ENCODE data around the gene NUP98.

Gene NUP98

DNA sequence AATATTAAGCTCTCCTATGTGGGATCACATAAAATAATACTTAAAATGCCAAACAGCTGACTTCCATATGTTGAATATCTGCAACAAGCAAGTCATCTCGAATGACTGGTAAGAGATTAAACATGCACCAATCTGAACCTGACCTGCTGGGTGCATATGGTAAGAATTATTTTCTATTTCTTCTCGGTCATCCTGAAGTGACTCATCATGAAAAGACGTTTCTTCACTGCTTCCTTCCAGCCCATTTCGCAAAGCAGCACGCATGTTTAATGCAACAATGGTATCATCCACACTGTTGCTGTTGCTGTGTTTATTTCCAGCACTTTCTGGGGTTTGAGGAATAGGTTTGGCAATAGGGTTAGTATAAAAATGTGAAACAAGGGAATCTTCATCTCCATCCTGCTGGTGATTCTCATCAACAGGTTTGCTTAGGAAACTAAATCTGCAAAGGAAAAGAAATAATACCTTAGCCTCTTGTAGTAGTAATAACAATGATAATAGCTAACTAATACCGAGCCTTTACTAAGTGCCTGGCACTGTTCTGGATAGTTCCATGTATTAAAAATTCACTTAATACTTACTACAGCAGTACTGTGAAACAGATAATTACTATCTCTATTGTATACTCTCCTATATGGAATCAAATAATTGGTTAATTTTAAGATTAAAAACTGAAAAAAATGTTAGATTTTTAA, 74.2 kb downstream of the NUP98 start:
- no peak for TF ChIP-seq CTCF (conservative IDR thresholded peaks at IDR 0.05)
- H3K27ac ChIP-seq = no peak overlapping the region

GRCh38 chr11:3722100-3722499, 75.3 kb downstream of the NUP98 start:
- no peak overlapping the region for H3K27ac ChIP-seq

GRCh38 chr11:3720997-3721396, 76.4 kb downstream of the NUP98 start:
- no peak for TF ChIP-seq CTCF (conservative IDR thresholded peaks at IDR 0.05)
- H3K27ac ChIP-seq = no peak overlapping the region

More at GRCh38 chr11:3722100-3722499, 75.3 kb downstream of the NUP98 start:
- no peak for TF ChIP-seq CTCF (conservative IDR thresholded peaks at IDR 0.05)

DNA sequence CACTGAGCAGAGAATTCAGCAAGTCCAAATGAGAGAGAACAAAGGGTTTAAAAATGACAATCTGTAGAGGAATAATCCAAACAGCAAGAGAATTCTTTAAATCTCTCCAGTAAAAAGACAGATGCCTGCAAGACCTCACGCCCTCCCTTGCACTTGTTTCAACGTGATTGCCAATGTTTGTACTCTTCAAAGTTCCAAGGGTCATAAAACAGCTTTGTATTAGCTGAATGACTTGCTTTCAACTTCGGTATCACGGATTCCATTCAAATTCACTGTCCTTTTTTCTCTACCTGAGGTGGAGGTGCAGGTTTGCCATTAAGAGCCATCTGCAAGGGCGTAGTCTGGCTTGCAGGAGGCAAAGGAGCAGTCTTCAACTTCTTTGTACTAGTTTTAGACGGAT, 85.1 kb downstream of the NUP98 start:
- H3K27ac ChIP-seq = no peak overlapping the region
- no peak for TF ChIP-seq CTCF (conservative IDR thresholded peaks at IDR 0.05)

DNA sequence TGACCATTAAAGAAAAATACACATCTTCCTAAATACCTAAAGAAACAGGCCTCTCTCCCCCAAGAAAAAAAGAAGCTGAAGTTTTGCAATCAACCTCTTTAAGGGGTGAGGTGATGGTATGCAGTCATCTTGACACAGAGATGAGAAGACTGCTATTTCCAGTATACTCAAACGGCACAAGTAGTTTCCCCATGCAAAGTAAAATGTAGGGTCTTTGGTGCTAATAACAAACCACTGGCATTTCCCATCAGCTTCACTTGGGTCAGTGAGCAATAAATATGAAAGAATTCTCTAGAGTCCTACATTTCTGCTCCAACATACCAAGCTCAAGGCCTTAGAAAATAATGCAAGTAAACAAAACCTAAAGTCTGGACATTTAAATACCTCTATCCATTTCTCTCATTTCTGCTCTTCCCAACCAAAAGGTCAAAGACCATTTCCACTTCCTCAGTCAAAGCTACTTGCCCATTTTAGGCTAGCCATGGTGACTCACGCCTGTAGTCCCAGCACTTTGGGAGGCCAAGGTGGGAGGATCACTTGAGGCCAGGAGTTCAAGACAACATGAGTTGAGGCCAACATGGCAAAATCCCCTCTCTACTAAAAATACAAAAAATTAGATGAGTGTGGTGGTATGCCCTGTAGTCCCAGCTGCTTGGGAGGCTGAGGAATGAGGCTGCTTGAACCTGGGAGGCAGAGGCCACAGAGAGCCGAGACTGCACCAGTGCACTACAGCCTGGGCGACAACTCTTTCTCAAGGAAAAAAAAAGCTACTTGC, 86.7 kb downstream of the NUP98 start:
- no peak for TF ChIP-seq CTCF (conservative IDR thresholded peaks at IDR 0.05)
- H3K27ac ChIP-seq = no peak overlapping the region

DNA sequence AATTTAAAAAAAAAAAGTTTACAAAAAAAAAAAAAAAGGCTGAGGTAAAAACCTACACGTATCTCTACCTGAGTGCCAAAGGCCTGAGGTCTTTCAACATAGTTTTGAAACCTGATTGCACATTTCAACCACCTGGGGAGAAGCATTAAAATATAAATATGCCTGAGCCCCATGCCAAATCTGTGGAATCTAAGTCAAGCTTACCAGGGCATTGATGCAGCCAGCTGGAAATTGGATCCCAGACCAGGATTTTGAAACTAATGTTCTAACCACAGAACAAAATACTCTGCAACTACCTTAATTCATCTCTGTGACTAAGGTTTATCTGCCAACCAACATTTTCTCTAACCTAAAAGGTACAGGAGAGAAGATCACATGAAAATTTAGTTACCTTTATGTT, 87.4 kb downstream of the NUP98 start:
- H3K27ac ChIP-seq = no peak overlapping the region
- no peak for TF ChIP-seq CTCF (conservative IDR thresholded peaks at IDR 0.05)

DNA sequence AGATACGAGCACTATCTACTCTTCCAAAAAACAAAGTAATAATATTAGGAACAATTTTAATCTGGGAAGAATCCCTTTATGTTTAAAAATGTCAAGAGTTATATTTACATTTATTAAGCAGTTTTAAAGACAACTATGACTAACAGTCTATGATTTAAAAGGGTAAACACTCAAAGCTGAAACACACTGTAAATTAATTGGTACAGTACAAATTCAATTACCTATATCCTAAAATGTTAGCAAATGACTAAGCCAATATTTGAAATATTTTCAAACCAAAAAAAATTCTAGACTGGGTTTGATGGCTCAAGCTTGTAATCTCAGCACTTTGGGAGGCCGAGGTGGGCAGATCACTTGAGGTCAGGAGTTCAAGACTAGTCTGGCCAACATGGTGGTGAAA, 90.2 kb downstream of the NUP98 start:
- no peak for TF ChIP-seq CTCF (conservative IDR thresholded peaks at IDR 0.05)
- no peak overlapping the region for H3K27ac ChIP-seq
